ENCODE results near the gene MYRIP. TPM values are rescaled to one million over a fixed set of nuclear protein-coding genes. Genes with fewer than 3 reads are reported as not detected.
"Not testable (repeated sequence)": the region's sequence is repeated elsewhere in the genome, so short reads cannot be mapped to it uniquely, and the experiment has no call there.

Gene MYRIP
- polyA plus RNA-seq (ENCODE audit: insufficient read length), result 0.83 TPM

- peak; percentile 46 for DNase-seq
Measured at GRCh38 chr3:39809181-39809994, at the start of gene MYRIP. TSS of gene MYRIP (plus strand) at chr3:39809609. CDS start at chr3:39900817, 91,208 bp downstream.

GRCh38 chr3:39760325-39760724 lies 49.1 kb upstream of the MYRIP start:
- no peak for DNase-seq

GRCh38 chr3:39762537-39763070 lies 46.8 kb upstream of the MYRIP start:
- no peak for DNase-seq

- DNase-seq, result no peak
Measured at GRCh38 chr3:39763390-39763789, 46.0 kb upstream of the MYRIP start.

- DNase-seq, result no peak
Measured at GRCh38 chr3:39765575-39765974, 43.8 kb upstream of the MYRIP start.

GRCh38 chr3:39766433-39766832 lies 43.0 kb upstream of the MYRIP start:
- no peak for DNase-seq

GRCh38 chr3:39766909-39767308 lies 42.5 kb upstream of the MYRIP start:
- not testable (repeated sequence) for DNase-seq

GRCh38 chr3:39778168-39778567 lies 31.2 kb upstream of the MYRIP start:
- not testable (repeated sequence) for DNase-seq

GRCh38 chr3:39779511-39780230 lies 29.7 kb upstream of the MYRIP start:
- no peak for DNase-seq

GRCh38 chr3:39780352-39780751 lies 29.1 kb upstream of the MYRIP start:
- no peak for DNase-seq

GRCh38 chr3:39781025-39781424 lies 28.4 kb upstream of the MYRIP start:
- DNase-seq, result no peak

- no peak for DNase-seq
Measured at GRCh38 chr3:39781632-39782031, 27.8 kb upstream of the MYRIP start.

- DNase-seq, result peak; percentile 7
Measured at GRCh38 chr3:39783680-39784079, 25.7 kb upstream of the MYRIP start.

GRCh38 chr3:39784922-39785321 lies 24.5 kb upstream of the MYRIP start:
- no peak for DNase-seq

GRCh38 chr3:39788128-39788883 lies 21.1 kb upstream of the MYRIP start:
- DNase-seq, result no peak

- DNase-seq, result no peak
Measured at GRCh38 chr3:39791603-39792002, 17.8 kb upstream of the MYRIP start.

- DNase-seq, result no peak
Measured at GRCh38 chr3:39794880-39795279, 14.5 kb upstream of the MYRIP start.

GRCh38 chr3:39801216-39801615 lies 8.2 kb upstream of the MYRIP start:
- DNase-seq, result no peak

- DNase-seq, result not testable (repeated sequence)
Measured at GRCh38 chr3:39802486-39802885, 6.9 kb upstream of the MYRIP start.

- no peak for DNase-seq
Measured at GRCh38 chr3:39803956-39804355, 5.5 kb upstream of the MYRIP start.

GRCh38 chr3:39804951-39805350 lies 4.5 kb upstream of the MYRIP start:
- no peak for DNase-seq

- DNase-seq, result no peak
Measured at GRCh38 chr3:39805650-39806049, 3.8 kb upstream of the MYRIP start.

GRCh38 chr3:39806820-39807219 lies 2.6 kb upstream of the MYRIP start:
- DNase-seq, result no peak
